WTC11 (cell line): ENCODE results near the gene TMEM86A.

Experiments used
- ATF1 ChIP-seq: sonication (generic); formaldehyde crosslinking; IDR thresholded peaks from 2 replicates; pipeline ENCODE4 v1.8.1; 2023; ENCODE audit warnings: mild to moderate bottlenecking, moderate library complexity, missing genetic modification reagents
- CTCF ChIP-seq: fragments of 200-600 bp; IDR thresholded peaks from 2 replicates; pipeline ENCODE4 v1.8.0; 2022; ENCODE audit warnings: antibody characterized with exemption
- E2F5 ChIP-seq: sonication (generic); formaldehyde crosslinking; IDR thresholded peaks from 2 replicates; pipeline ENCODE4 v1.8.1; 2022; ENCODE audit warnings: mild to moderate bottlenecking, moderate library complexity, missing genetic modification reagents
- ETV6 ChIP-seq: sonication (generic); formaldehyde crosslinking; IDR thresholded peaks from 2 replicates; pipeline ENCODE4 v1.8.1; 2022; ENCODE audit warnings: mild to moderate bottlenecking, missing genetic modification reagents
- JUN ChIP-seq: sonication (generic); formaldehyde crosslinking; IDR thresholded peaks from 2 replicates; pipeline ENCODE4 v1.8.0; 2023; ENCODE audit warnings: mild to moderate bottlenecking, missing genetic modification reagents
- ZNF416 ChIP-seq: fragments of 250-450 bp; sonication (Bioruptor Pico); IDR thresholded peaks from 2 replicates; pipeline ENCODE4 v1.9.0; 2021; ENCODE audit warnings: mild to moderate bottlenecking, inconsistent platforms
- TF ChIP-seq, protein P1 (sequence below): sonication (generic); formaldehyde crosslinking; conservative IDR thresholded peaks from 2 replicates; pipeline ENCODE4 v1.8.1; 2023; ENCODE audit warnings: mild to moderate bottlenecking, low read depth, missing genetic modification reagents, moderate library complexity
- TF ChIP-seq, protein P2 (sequence below): sonication (generic); formaldehyde crosslinking; IDR thresholded peaks from 2 replicates; pipeline ENCODE4 v1.8.1; 2022; ENCODE audit warnings: low read depth, missing genetic modification reagents, borderline replicate concordance
- TF ChIP-seq, protein P3 (sequence below): fragments of 250-450 bp; sonication (Bioruptor Pico); IDR thresholded peaks from 2 replicates; pipeline ENCODE4 v1.8.0; 2021; ENCODE audit warnings: mild to moderate bottlenecking

- TF ChIP-seq, protein P1, sequence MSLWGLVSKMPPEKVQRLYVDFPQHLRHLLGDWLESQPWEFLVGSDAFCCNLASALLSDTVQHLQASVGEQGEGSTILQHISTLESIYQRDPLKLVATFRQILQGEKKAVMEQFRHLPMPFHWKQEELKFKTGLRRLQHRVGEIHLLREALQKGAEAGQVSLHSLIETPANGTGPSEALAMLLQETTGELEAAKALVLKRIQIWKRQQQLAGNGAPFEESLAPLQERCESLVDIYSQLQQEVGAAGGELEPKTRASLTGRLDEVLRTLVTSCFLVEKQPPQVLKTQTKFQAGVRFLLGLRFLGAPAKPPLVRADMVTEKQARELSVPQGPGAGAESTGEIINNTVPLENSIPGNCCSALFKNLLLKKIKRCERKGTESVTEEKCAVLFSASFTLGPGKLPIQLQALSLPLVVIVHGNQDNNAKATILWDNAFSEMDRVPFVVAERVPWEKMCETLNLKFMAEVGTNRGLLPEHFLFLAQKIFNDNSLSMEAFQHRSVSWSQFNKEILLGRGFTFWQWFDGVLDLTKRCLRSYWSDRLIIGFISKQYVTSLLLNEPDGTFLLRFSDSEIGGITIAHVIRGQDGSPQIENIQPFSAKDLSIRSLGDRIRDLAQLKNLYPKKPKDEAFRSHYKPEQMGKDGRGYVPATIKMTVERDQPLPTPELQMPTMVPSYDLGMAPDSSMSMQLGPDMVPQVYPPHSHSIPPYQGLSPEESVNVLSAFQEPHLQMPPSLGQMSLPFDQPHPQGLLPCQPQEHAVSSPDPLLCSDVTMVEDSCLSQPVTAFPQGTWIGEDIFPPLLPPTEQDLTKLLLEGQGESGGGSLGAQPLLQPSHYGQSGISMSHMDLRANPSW, result no peak
- TF ChIP-seq CTCF, result no peak
- TF ChIP-seq ATF1 (CRISPR knock-in tag), result no peak
- TF ChIP-seq, protein P2, sequence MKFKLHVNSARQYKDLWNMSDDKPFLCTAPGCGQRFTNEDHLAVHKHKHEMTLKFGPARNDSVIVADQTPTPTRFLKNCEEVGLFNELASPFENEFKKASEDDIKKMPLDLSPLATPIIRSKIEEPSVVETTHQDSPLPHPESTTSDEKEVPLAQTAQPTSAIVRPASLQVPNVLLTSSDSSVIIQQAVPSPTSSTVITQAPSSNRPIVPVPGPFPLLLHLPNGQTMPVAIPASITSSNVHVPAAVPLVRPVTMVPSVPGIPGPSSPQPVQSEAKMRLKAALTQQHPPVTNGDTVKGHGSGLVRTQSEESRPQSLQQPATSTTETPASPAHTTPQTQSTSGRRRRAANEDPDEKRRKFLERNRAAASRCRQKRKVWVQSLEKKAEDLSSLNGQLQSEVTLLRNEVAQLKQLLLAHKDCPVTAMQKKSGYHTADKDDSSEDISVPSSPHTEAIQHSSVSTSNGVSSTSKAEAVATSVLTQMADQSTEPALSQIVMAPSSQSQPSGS (CRISPR knock-in tag), result no peak
- TF ChIP-seq JUN (CRISPR knock-in tag), result no peak
- no peak for TF ChIP-seq E2F5 (CRISPR knock-in tag)
- TF ChIP-seq, protein P3, sequence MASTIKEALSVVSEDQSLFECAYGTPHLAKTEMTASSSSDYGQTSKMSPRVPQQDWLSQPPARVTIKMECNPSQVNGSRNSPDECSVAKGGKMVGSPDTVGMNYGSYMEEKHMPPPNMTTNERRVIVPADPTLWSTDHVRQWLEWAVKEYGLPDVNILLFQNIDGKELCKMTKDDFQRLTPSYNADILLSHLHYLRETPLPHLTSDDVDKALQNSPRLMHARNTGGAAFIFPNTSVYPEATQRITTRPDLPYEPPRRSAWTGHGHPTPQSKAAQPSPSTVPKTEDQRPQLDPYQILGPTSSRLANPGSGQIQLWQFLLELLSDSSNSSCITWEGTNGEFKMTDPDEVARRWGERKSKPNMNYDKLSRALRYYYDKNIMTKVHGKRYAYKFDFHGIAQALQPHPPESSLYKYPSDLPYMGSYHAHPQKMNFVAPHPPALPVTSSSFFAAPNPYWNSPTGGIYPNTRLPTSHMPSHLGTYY (CRISPR knock-in tag), result no peak
- TF ChIP-seq ETV6, result no peak
- no peak for TF ChIP-seq ZNF416 (CRISPR knock-in tag)
Observed at GRCh38 chr11:18692941-18693760, 5.4 kb upstream of the TMEM86A start.
